Fibroblast of skin of left biceps (primary cell): Measurements from ENCODE around the gene RPF1.
"Not testable (repeated sequence)": the region's sequence is repeated elsewhere in the genome, so short reads cannot be mapped to it uniquely, and the experiment has no call there.

Experiments used
- DNase-seq, 2 experiments: peaks; one replicate each; pipeline ENCODE4 v3.0.0-alpha.2; 2013; ENCODE audit warnings: low read depth in 2 of 2

RPF1 gene

DNA sequence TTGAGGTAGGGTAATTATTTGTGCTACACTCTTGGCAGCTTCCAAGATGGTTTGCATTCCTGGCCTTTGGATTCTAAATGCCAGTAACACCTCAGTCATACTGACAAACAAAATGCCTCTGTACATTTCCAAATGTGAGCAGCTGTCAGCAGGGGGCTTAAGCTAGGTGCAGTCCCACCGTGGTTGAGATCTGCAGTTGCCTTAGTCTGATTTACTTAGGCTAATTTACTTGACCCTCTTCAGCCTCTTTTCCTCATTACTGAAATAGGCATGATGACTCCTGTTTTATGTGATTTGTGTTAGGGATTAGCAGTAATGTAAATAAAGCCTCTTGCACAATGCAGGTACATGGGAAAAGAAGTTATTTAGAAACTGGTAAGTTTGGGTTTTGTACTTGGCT is 13.7 kb downstream of the RPF1 start:
- DNase-seq, result no peak

DNA sequence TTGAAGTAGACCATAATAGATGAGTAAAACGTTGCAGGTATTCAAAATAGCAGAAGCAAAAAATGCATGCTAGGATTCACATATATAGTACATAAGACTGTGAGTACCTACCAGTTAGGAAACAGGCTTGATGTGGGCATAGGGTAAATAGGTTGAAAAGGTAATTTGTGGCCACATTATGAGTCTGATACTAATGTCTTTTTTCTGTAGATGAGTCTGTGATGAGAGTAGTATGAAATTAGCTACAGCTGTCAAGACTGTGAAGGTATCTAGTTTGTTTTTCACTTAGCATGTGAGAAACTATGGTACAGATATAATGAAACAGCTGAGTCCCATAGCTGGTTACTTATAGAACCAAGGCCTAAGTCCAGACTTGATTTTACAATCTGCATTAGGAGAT is 14.7 kb downstream of the RPF1 start:
- no peak for DNase-seq

DNA sequence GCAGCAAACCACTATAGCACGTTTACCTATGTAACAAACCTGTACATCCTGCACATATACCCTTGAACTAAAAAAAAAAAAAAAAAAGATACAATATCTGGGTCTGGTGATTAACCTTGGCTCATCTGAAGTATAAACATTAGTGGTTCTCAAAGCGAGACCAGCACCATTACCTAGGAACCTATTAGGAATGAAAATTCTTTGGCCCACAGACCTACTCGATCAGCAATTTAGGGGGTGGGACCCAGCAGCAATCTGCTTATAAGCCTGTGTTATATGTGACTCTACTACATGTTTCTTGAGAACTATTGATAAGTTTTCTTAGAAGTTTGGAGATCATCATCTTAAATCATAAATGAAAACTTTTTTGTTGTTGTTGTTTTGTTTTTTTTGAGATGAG is 17.4 kb downstream of the RPF1 start:
- no peak for DNase-seq

DNA sequence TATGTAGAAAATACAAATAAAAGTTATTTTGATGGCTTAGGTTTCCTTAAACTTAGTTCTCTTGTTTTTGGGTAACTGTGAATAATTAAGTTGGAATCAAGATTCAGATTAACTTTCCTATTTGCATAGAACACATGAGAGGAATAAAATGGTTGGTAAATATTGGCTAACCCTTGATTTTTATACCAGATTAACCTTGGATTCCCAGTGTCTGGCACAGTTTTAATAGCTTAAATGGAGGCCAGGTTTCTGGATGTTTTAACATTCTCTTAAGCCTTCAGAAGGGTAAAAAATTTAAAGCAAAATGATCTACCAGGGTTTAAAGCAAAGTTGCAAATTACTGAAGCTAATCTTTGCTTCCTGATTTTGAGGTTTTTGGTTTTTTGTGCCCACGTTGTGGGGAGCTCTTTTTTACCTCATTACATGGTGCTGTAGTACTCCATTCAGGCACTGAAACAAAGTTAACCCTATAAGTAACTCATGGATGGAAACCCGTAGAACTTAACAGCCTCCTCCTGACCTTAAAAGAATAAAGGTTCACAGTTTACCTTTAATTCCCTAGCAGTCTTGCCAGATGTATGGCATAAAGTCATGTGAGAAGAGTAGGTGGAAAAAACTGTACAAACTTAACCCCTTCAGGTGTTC is 18.7 kb downstream of the RPF1 start:
- no peak for DNase-seq

DNA sequence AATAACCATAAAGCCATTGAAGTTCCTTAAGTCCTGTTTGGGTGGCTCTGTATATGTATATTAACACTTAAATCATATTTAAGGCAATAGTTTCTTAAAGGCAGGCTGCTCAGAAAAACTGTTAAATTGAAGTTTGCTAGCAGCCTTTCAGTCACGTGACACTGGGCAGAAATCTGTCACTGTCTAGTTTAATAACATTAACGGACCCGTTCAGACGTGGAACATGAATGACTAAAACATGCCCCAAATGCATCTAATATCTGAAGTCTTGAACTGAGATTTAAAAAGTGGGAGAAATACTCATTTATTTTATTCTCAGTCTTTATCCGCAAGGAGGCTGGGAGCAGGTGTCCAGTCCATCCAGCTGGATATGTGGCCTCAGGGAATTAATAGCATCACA is 23.9 kb downstream of the RPF1 start:
- DNase-seq, result no peak

DNA sequence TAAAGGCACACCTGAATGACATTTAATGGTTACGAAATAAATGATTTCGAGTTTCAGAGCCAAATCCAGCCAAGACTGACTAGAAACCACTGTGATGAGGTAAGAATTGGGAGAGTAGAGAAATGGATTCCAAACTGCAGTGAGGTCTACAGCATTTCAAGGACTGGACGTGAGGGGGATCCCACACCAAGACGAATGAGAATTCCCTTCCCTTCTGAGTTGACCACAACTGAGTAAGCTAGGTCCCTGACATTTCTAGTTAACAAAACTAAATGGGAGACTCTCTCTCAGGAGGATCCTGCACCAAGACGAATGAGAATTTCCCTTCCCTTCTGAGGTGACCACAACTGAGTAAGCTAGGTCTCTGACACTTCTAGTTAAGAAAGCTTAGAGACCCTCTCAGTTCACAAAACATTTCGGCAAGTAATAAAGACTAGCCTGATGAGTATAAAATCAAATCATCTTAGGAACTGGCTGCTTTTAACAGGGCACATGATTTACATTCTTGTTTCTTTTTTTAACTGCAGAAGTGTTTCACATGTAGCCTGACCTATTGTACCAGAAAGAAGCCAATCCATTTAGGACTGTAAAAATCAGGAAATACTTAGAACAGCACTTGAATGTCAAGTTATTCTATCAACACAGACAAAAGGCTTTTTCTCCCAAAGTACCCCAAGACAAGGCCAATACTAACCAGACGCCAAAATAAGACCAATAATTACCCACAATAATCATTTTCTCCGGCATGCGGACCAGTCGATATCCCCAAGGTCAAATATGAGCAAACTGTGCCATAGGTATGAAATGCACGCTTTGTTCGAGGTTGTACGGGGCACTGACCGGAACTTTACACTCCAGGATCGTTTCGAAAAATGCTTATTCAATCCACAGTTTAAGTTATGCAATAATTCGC is 25.8 kb downstream of the RPF1 start:
- peak; percentile 22 to 23 for DNase-seq

DNA sequence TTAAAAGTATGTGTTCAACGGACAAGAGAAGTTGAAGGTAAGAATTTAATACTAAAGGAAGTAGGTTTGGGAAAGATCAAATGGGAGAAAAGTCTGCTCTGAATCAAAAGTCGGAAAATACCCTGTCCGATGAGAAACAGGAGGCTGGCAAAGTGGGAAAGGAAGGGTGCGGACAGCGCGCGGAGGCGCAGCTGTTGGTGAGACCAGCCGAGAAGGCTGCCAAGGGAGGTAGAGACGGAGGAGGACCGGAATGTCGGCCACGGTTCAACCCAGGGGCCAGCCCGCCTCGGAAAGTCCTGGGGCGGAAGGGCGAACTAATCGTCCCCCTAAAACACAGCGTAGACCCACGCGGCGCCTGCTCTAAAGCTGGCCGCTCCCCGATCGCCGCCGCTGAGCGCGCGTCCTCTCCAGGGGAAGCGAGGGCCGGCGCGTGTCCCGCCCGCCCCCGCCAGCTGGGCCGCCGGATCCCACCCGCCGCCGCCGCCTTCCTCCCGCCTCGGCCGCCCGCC is 26.5 kb downstream of the RPF1 start:
- peak in 1 of 2 experiments; percentile 17 for DNase-seq

DNA sequence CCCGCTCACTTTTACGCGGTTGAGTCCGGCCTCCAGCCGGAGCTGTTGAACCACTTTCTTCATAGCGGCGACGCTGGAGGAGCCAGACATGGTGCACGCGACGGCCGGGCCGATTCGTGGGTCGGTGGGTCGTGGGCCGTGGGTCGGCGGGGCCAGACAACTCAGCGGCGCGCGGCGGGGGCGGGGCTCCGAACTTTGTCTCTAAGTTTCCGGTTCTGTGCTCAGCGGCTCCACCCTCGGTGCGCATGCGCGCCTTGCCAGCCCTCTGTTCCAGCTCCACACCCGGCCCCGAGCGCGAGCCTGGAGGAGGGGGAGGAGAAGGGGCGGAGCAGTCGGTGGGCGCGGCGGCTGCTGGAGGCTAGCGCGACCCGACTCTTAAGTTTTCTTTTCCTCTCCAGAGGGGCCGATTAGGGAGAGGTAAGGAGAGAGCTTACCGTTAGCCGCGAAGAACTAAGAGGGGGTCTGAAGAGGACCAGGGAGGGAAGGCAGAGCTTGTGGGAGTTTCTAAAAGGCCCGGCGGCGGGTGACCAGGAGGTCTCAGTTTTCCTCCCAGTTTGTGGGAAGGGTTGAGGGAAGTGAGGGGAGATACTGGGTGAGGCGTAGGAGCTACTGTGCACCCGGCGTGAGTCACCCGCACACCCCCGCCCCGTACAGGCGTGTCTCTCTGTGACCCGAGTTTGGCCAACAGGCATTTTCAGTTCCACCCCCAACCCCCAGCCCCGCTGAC is 27.1 kb downstream of the RPF1 start, which contains the start of the genes GNG5 and SPATA1:
Gene GNG5, minus strand, starts transcription at position 580 of the 727 bp plus-strand sequence. Its CDS starts 490 bp downstream, at position 90.
Gene SPATA1, plus strand, starts transcription at position 385 of the 727 bp plus-strand sequence. CDS start 9,974 bp downstream, outside the sequence.
- DNase-seq, result peak; percentile 87 to 89

DNA sequence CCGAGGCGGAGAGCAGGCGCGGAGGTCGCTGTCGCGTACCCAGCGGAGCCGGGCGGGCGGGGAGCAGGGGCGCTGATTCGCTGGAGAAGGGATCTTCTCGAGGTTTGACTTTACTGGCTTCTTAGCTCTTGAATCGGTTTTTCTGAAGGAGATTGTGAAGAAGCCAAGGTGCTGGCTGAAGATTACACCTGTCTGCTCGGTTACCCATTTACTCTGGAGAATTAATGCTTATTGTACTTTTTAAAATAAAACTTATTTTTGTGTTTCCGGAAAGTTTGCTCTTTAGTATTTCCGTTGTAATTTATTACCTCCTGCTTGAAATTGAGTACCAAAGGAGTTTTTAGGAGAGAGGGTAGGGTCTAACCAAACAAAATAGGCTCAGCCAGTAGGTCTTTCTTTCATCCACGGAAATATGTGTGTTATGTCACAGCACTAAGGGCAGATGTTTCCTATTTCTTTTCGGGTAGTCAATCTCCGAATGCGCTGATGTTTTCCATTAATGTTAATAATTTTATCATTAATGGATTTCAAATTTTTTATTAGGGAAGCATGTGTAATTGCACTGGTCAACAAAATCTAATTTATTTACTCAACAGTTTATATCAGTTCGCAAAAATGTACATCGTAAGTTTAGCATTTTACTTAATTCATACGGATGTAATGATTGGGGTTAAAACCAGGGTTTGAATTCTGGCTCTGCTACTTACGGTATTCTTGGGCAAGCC is 27.8 kb downstream of the RPF1 start:
- DNase-seq, result no peak

DNA sequence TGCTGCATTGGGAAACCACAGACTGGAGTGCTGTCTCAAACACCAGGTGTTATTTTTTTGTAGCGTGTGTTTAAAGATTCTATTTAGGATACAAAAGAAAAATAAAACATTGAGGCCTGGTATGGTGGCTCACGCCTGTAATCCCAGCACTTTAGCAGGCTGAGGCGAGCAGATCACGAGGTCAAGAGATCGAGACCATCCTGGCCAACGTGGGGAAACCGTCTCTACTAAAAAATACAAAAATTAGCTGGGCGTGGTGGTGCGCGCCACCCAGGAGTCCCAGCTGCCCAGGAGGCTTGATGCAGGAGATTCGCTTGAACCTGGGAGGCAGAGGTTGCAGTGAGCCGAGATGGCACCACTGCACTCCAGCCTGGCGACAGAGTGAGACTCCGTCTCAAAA is 28.8 kb downstream of the RPF1 start:
- not testable (repeated sequence) for DNase-seq

DNA sequence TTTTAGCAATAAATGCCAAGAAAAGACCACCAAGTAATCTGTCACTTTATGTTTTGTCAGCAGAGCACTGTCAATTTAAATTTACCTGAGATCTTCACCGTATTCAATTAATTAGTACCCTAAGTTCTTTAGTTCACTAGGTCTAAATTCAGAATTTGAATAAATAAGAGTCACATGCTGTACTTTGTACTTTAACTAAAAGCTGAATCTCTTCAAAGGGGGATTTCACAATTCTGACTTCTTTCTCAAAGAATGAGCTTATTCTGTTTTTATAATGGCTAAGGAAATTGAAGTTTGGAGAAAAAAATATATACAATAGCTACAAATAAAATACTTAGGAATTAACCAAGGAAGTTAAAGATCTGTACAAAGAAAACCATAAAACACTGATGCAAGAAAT is 29.4 kb downstream of the RPF1 start:
- no peak for DNase-seq

DNA sequence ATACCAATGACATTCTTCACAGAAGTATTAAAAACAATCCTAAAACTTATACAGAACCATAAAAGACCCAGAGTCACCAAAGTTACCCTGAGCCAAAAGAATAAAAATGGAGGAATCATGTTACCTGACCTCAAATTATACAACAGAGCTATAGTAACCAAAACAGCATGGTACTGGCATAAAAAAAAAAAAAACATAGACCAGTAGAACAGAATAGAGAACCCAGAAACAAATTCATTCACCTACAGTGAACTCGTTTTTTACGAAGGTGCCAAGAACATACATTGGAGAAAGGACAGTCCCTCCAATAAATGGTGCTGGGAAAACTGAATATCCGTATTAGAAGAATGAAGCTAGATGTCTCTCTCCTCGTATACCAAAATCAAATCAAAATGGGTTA is 30.0 kb downstream of the RPF1 start:
- DNase-seq, result no peak

DNA sequence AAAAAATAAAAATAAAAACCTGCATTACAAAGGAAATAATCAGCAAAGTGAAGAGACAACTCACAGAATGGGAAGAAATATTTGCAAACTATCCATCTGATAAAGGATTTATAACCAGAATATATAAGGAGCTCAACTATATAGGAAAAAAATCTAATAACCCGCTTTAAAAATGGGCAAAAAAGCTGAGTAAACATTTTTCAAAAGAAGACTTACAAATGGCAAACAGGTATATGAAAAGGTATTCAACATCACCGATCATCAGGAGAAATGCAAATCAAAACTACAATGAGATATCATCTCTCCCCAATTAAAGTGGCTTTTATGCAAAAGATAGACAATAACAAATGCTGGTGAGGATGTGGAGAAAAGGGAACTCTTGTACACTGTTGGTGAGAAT is 31.1 kb downstream of the RPF1 start:
- no peak for DNase-seq

DNA sequence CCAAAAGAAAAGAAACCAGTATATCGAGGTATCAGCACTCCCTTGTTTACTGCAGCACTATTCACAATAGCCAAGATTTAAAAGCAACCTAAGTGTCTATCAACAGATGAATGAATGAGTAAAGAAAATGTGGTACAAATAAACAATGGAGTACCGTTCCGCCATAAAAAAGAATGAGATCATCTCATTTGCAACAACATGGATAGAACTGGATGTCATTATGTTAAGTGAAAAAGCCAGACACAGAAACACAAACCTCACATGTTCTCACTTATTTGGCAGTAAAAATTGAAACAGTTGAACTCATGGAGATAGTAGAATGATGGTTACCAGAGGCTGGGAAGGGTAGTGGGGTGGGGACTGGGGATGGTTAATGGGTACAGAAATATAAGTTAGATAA is 31.6 kb downstream of the RPF1 start:
- DNase-seq, result no peak

DNA sequence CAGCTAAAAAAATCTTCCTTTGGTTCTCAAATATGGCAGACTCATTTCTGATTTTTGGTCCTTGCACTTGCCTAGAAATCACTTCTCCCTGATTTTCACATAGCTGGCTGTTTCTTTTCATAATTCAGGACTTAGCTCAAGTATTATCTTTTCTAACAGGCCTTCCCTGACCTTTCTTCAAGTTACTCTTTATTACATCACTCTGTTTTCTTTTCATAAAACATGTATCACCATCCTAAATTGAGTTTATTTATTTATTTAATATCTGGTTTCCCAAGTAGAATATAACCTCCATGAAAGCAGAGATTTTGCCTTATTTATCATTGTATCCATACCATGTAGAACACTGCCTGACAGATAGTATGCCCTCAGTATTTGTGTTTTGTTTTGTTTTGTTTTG is 45.5 kb downstream of the RPF1 start:
- no peak for DNase-seq

DNA sequence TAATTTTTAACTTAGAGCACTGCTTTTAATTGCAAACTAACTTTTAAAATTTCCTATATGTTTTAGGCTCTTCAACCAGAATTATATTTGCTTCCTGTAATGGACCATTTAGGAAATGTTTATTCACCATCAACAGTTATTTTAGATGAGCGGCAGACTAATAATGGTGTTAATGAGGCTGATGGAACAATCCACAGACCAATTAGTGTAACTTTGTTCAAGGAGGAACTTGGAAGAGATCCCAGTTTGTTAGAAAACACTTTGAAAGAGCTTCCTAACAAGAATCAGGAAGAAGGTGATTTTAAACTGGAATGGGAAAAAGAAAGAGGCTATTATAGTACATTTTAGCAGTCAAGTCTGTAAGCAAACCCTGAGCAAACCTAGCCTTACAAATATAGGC is 46.7 kb downstream of the RPF1 start:
- no peak for DNase-seq

DNA sequence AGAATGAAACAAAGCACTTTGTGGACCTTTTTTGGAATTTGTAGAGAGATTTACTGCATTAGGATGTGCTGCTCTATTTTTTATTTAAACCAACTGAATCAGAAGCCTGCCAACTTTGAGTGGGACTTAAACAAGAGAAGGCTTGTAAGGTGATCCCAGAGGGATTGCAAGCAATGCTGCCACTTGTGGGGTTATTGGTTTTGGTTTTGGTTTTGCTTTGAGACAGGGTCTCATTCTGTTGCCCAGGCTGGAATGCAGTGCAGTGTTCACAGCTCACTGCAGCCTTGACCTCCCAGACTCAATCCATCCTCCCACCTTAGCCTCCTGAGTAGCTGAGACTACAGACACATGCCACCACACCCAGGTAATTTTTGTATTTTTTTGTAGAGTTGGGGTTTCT is 59.5 kb downstream of the RPF1 start:
- no peak for DNase-seq

DNA sequence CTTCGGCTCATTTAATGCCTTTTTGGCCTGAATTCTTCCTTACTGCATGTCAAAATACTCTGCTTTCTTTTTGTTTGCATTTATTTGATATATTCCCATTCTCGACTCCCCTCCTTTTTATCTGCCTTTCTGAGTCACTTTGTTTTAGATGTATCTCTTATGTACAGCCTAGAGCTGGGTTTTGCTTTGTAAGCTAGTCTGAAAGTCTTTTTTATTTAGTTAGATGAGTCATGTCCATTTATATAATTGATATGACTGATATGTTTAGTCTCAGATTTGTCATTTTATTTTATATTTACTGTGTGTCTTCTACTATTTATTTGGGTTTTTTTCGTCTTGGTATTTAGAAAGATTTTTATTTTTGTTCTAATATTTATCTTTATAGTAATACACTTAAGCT is 60.9 kb downstream of the RPF1 start:
- no peak for DNase-seq

DNA sequence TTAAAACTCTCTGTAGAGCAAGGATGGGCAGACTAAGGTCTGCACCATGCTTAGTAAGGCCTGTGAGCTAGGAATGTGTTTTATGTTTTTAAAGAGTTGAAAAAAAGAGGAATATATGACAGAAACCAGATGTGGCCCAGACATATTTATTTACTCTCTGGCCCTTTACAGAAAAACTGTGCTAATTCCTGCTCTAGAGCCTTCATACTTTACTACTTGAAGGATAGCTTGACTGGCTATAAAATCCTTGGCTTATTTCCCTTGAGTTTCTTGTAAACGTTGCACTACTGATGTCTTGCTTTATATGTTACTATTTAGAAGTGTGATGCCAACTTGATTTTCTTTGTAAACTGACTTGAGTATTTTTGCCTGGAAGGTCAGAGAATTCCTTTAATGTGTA is 61.7 kb downstream of the RPF1 start:
- DNase-seq, result peak in 1 of 2 experiments; percentile 1

DNA sequence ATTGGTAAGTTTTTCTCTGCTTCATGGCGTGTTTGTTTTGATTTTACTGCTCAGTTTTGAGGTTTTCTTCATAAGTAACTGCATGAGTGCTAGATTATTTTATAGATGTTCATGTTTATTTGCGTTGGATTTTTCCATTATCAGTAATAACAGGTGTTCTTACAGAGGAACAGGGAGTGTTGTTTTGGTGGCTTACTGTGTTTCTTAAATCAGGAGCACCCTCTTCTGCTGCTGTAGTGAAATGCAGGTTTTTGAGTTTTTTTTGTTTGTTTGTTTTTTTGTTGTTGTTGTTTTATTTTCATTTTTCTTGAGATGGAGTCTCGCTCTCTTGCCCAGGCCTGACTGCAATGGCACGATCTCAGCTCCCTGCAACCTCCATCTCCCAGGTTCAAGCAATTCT is 62.6 kb downstream of the RPF1 start:
- no peak for DNase-seq
